AG04449 (cell line): ENCODE data around the gene MFAP4.
"Not testable (repeated sequence)": the region's sequence is repeated elsewhere in the genome, so short reads cannot be mapped to it uniquely, and the experiment has no call there.

ENCODE experiments used
- CTCF ChIA-PET: fragments of 350-600 bp; formaldehyde crosslinking; extraction: SDS; loops from one replicate; lab custom pipeline; 2021; ENCODE audit warnings: antibody characterized with exemption; lab: Yijun Ruan, JAX
- POLR2A ChIA-PET: fragments of 400-600, 350-600 bp; formaldehyde crosslinking; extraction: SDS; loops from one replicate; lab custom pipeline; 2020; ENCODE audit warnings: antibody characterized with exemption, inconsistent platforms; lab: Yijun Ruan, JAX
- DNase-seq: peaks from one replicate; pipeline ENCODE4 v3.0.0-alpha.2; 2010; ENCODE audit warnings: low read depth, low spot score
- H3K4me3 ChIP-seq: 2 replicates; pipeline ENCODE4 v1.5.1; 2011; ENCODE audit warnings: low read depth, mild to moderate bottlenecking, control low read depth, low read length
- TF ChIP-seq, protein P1 (sequence below): IDR thresholded peaks from one replicate; pipeline ENCODE4 v1.5.1; 2011; ENCODE audit warnings: mild to moderate bottlenecking, moderate library complexity, low read length, control low read depth, inconsistent platforms; ENCODE audit not compliant: insufficient read depth; ENCODE audit errors: missing control alignments

MFAP4 gene

DNA sequence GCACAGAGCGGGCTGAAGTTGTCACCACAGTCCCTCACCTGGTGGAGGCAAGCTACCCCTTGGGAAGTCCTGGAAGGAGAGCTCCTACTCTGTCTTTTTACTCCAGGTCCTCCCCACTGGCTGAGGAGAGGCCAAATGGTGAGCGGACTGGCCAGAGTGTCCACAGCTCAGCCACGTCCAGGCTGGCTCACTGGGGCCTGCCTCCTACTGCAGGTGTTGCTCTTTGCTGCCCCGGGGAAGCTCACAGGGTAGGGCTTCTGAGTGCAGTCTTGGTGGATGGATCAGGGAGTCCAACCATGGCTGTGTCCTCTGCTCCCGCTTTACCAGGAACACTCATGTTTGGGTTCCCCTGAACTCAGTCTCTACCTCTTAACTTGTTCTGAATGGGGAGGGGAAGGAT, 27.1 kb downstream of the MFAP4 start:
- TF ChIP-seq, protein P1, sequence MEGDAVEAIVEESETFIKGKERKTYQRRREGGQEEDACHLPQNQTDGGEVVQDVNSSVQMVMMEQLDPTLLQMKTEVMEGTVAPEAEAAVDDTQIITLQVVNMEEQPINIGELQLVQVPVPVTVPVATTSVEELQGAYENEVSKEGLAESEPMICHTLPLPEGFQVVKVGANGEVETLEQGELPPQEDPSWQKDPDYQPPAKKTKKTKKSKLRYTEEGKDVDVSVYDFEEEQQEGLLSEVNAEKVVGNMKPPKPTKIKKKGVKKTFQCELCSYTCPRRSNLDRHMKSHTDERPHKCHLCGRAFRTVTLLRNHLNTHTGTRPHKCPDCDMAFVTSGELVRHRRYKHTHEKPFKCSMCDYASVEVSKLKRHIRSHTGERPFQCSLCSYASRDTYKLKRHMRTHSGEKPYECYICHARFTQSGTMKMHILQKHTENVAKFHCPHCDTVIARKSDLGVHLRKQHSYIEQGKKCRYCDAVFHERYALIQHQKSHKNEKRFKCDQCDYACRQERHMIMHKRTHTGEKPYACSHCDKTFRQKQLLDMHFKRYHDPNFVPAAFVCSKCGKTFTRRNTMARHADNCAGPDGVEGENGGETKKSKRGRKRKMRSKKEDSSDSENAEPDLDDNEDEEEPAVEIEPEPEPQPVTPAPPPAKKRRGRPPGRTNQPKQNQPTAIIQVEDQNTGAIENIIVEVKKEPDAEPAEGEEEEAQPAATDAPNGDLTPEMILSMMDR: no peak
- CTCF ChIA-PET: interaction anchor here (1.4 to 14.4 kb wide), 3 partner anchors 11 to 403 kb away, joined by 4 to 293 read pairs (median 4); no protein-coding TSS in a partner anchor
- H3K4me3 ChIP-seq: no peak overlapping the region
- POLR2A ChIA-PET: no interaction called here
- DNase-seq: no peak

DNA sequence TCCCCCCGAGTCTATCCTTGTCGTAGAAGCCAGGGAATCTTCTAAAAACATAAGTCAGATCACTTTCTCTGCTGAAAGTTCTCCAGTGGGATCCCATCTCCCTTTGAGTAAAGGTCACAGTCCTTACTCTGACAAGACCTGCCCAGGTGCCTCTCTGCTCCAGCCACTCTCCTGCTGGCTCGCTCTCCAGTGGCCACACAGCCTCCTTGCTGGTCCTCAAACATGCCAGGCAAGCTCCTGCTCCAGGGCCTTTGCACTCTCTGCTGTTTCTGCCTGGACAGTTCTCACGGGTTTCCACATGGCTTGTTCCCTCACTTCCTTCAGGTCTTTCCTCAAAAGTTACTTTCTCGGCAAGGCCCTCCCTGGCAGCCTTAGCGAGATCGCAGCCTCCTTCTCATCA, 27.8 kb downstream of the MFAP4 start:
- no peak overlapping the region for H3K4me3 ChIP-seq
- TF ChIP-seq, protein P1: no peak
- ChIA-PET CTCF (interaction anchor here (1.4 to 14.4 kb wide), 4 partner anchors 11 to 404 kb away, joined by 4 to 293 read pairs (median 4); no protein-coding TSS in a partner anchor), POLR2A (no interaction called here)
- DNase-seq: no peak

DNA sequence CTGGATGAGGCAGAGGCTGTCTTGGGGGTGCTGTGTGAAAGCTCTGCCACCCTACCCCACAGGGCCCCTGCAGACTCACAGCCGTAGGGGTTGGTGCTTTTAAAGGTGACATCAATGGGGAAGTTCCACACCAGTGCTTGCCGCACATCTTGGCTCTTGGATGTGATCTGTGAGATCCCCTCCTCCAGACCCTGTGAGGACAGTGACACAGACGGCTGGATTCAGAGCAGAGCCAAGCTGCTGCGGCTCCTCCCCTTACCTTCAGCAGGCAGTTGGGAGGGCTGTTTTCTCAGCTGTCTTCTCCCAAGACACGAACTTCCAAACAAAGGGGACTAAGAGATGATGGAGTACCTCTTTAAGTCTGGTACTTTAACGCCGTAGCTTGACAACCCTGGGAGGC, 29.2 kb downstream of the MFAP4 start:
- DNase-seq: no peak
- no peak overlapping the region for H3K4me3 ChIP-seq
- ChIA-PET CTCF (interaction anchor here (1.0 to 14.4 kb wide), 3 partner anchors 89 to 405 kb away, joined by 3 to 293 read pairs (median 5); no protein-coding TSS in a partner anchor), POLR2A (no interaction called here)
- TF ChIP-seq, protein P1: no peak

DNA sequence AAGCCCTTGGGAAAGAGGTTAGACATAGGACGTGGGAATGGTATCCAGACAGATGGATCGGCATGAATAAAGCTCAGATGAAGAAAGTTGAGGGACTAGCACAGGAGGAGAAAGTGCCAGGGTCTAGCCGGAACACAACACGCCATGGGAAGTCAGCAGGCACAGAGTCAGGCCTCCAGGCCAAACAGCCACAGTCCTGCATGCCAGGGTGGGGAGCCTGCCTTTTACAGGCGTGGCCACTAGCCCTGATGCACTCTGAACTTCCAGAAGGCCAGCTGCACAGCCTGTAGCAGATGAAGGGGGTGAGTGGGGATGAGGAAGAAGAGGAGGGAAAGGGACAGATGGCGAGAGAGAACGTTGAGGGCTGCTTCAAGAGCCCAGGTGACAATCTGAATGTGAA, 29.6 kb downstream of the MFAP4 start:
- ChIA-PET CTCF (interaction anchor here (0.5 to 14.4 kb wide), 5 partner anchors 8 to 405 kb away, joined by 3 to 293 read pairs (median 3); no protein-coding TSS in a partner anchor), POLR2A (no interaction called here)
- H3K4me3 ChIP-seq: no peak overlapping the region
- DNase-seq: no peak
- TF ChIP-seq, protein P1: no peak

DNA sequence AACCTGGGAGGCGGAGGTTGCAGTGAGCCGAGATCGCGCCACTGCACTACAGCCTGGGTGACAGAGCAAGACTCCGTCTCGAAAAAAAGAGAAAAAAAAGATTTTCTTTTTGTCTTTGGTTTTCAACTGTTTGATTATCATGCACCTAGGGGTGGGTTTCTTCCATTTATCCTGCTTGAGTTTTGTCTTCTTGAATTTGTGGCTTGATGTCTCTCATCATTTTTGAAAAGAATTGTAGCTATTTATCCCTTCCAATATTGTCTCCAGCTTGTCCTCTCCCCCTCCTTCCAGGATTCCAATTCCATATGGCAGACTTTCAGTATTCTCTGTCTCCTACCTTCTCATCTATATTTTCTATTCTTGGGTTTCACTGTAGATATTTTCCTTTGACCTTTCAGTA, 32.2 kb downstream of the MFAP4 start:
- no peak overlapping the region for H3K4me3 ChIP-seq
- ChIA-PET POLR2A (interaction anchor here (1.2 to 1.6 kb wide), 2 partner anchors 8 to 23 kb away, joined by 8 to 9 read pairs; partner anchors contain the start of genes B9D1 and MAPK7), CTCF (interaction anchor here (1.3 to 14.4 kb wide), 6 partner anchors 9 to 408 kb away, joined by 3 to 293 read pairs (median 6); partner anchors contain the start of gene B9D1)
- TF ChIP-seq, protein P1: no peak
- DNase-seq: no peak

DNA sequence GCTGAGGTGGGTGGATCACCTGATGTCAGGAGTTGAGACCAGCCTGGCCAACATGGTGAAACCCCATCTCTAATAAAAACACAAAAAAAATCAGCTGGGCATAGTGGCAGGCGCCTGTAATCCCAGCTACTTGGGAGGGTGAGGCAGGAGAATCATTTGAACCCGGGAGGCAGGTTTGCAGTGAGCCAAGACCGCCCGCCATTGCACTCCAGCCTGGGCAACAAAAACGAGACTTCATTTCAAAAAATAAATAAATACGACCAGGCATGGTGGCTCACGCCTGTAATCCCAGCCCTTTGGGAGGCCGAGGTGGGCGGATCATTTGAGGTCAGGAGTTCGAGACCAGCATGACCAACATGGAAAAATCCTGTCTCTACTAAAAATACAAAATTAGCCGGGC, 33.6 kb downstream of the MFAP4 start:
- POLR2A ChIA-PET: interaction anchor here (1.2 to 1.6 kb wide), 2 partner anchors 9 to 24 kb away, joined by 8 to 9 read pairs; partner anchors contain the start of genes B9D1 and MAPK7
- H3K4me3 ChIP-seq, DNase-seq: not testable (repeated sequence)
- CTCF ChIA-PET: interaction anchor here (1.0 to 14.4 kb wide), 7 partner anchors 8 to 94 kb away, joined by 3 to 293 read pairs (median 4); partner anchors contain the start of genes B9D1 and MAPK7
